WTC11 (cell line): ENCODE results near the gene YEATS2. TPM values are rescaled to one million over a fixed set of nuclear protein-coding genes. Genes with fewer than 3 reads are reported as not detected.
A peak's percentile ranks its signal among the peaks of the same experiment; 100 is the strongest.

Experiments used
- ARID4B ChIP-seq: sonication (generic); formaldehyde crosslinking; IDR thresholded peaks from 2 replicates; pipeline ENCODE4 v1.8.0; 2023; ENCODE audit warnings: missing genetic modification reagents, mild to moderate bottlenecking, borderline replicate concordance
- ATF3 ChIP-seq: sonication (generic); formaldehyde crosslinking; conservative IDR thresholded peaks from 2 replicates; pipeline ENCODE4 v1.8.1; 2022; ENCODE audit warnings: mild to moderate bottlenecking, missing genetic modification reagents
- CTCF ChIP-seq: fragments of 200-600 bp; IDR thresholded peaks from 2 replicates; pipeline ENCODE4 v1.8.0; 2022; ENCODE audit warnings: antibody characterized with exemption
- E2F5 ChIP-seq: sonication (generic); formaldehyde crosslinking; IDR thresholded peaks from 2 replicates; pipeline ENCODE4 v1.8.1; 2022; ENCODE audit warnings: mild to moderate bottlenecking, moderate library complexity, missing genetic modification reagents
- ESRRA ChIP-seq: sonication (generic); formaldehyde crosslinking; IDR thresholded peaks from 2 replicates; pipeline ENCODE4 v1.8.1; 2022; ENCODE audit warnings: mild to moderate bottlenecking, missing genetic modification reagents, borderline replicate concordance
- FOXK1 ChIP-seq: sonication (generic); formaldehyde crosslinking; IDR thresholded peaks from 2 replicates; pipeline ENCODE4 v1.8.0; 2022; ENCODE audit warnings: mild to moderate bottlenecking, moderate library complexity, missing genetic modification reagents
- FOXP4 ChIP-seq: sonication (generic); formaldehyde crosslinking; IDR thresholded peaks from 2 replicates; pipeline ENCODE4 v1.8.0; 2022; ENCODE audit warnings: mild to moderate bottlenecking, missing genetic modification reagents
- GTF2I ChIP-seq: fragments of 250-450 bp; sonication (Bioruptor Pico); conservative IDR thresholded peaks from 2 replicates; pipeline ENCODE4 v1.4.0; 2021; ENCODE audit warnings: mild to moderate bottlenecking
- HMGA2 ChIP-seq: fragments of 250-450 bp; sonication (Bioruptor Pico); IDR thresholded peaks from 2 replicates; pipeline ENCODE4 v1.4.0; 2021; ENCODE audit warnings: mild to moderate bottlenecking, moderate library complexity
- JAZF1 ChIP-seq: fragments of 250-450 bp; sonication (Bioruptor Pico); IDR thresholded peaks from 2 replicates; pipeline ENCODE4 v1.9.0; 2021; ENCODE audit warnings: moderate library complexity, mild to moderate bottlenecking, inconsistent platforms
- JUN ChIP-seq: sonication (generic); formaldehyde crosslinking; IDR thresholded peaks from 2 replicates; pipeline ENCODE4 v1.8.0; 2023; ENCODE audit warnings: mild to moderate bottlenecking, missing genetic modification reagents
- NFATC4 ChIP-seq: fragments of 250-450 bp; sonication (Bioruptor Pico); IDR thresholded peaks from 2 replicates; pipeline ENCODE4 v1.9.0; 2021; ENCODE audit warnings: mild to moderate bottlenecking
- PRDM15 ChIP-seq: sonication (generic); formaldehyde crosslinking; IDR thresholded peaks from 2 replicates; pipeline ENCODE4 v1.8.0; 2022; ENCODE audit warnings: missing genetic modification reagents
- PREB ChIP-seq: sonication (generic); formaldehyde crosslinking; IDR thresholded peaks from 2 replicates; pipeline ENCODE4 v1.8.1; 2022; ENCODE audit warnings: mild to moderate bottlenecking, missing genetic modification reagents, moderate library complexity, borderline replicate concordance
- RORB ChIP-seq: fragments of 250-450 bp; sonication (Bioruptor Pico); IDR thresholded peaks from 2 replicates; pipeline ENCODE4 v1.9.0; 2021; ENCODE audit warnings: mild to moderate bottlenecking
- TEAD4 ChIP-seq: sonication (generic); formaldehyde crosslinking; IDR thresholded peaks from 2 replicates; pipeline ENCODE4 v1.8.0; 2022; ENCODE audit warnings: mild to moderate bottlenecking, missing genetic modification reagents
- ZNF121 ChIP-seq: sonication (generic); formaldehyde crosslinking; IDR thresholded peaks from 2 replicates; pipeline ENCODE4 v1.8.0; 2023; ENCODE audit warnings: missing genetic modification reagents
- ZNF423 ChIP-seq: fragments of 250-450 bp; sonication (Bioruptor Pico); IDR thresholded peaks from 2 replicates; pipeline ENCODE4 v2.1.2; 2022; ENCODE audit warnings: mild to moderate bottlenecking, moderate library complexity
- ZNF532 ChIP-seq: fragments of 250-450 bp; sonication (Bioruptor Pico); IDR thresholded peaks from 2 replicates; pipeline ENCODE4 v1.9.0; 2021; ENCODE audit warnings: mild to moderate bottlenecking, borderline replicate concordance
- total RNA-seq: library from RNA; stranded (reverse); gene quantifications from 3 replicates; pipeline ENCODE4 v1.2.3, GENCODE V29; 2021

YEATS2 gene
- total RNA-seq, 1 experiment from 2014 or later, result 42.5 TPM

- TF ChIP-seq ZNF532 (CRISPR knock-in tag) (0 out of 2 replicates have a peak, but pooled peaks have one; percentile 48), ESRRA (CRISPR knock-in tag) (peak; percentile 31; the same call in 1 of the 2 replicates), ARID4B (CRISPR knock-in tag) (no peak; the same call in 1 of the 2 replicates), PRDM15 (no peak), JUN (CRISPR knock-in tag) (peak; percentile 51; the same call in 1 of the 2 replicates), GTF2I (CRISPR knock-in tag) (no peak), PREB (no peak), TEAD4 (CRISPR knock-in tag) (peak; percentile 22; the same call in 1 of the 2 replicates), FOXK1 (CRISPR knock-in tag) (peak; percentile 79), NFATC4 (no peak; the same call in 1 of the 2 replicates), E2F5 (CRISPR knock-in tag) (peak; percentile 93), CTCF (no peak), HMGA2 (CRISPR knock-in tag) (no peak), FOXP4 (0 out of 2 replicates have a peak, but pooled peaks have one; percentile 38), ZNF423 (CRISPR knock-in tag) (0 out of 2 replicates have a peak, but pooled peaks have one; percentile 24), RORB (CRISPR knock-in tag) (no peak), ATF3 (CRISPR knock-in tag) (no peak), JAZF1 (CRISPR knock-in tag) (no peak), ZNF121 (CRISPR knock-in tag) (no peak)
Measured at GRCh38 chr3:183697610-183698317, at the start of gene YEATS2 (continued).
